ENCODE data around the gene GXYLT2.

Gene GXYLT2

GRCh38 chr3:72990701-72991395 is 103.0 kb downstream of the GXYLT2 start:
- H2AFZ ChIP-seq (ENCODE audit: low read length) = no peak overlapping the region
- no peaks in the 10 kb centered on the region for H4K20me1 ChIP-seq (ENCODE audit: insufficient read depth, low read length)
- H3K27me3 ChIP-seq (replicated peaks; ENCODE audit: insufficient read depth, low read length) = no peaks in the 10 kb centered on the region
- H3K36me3 ChIP-seq (replicated peaks; ENCODE audit: insufficient read depth, low read length) = no peaks in the 10 kb centered on the region
- DNase-seq = no peak
- no peaks in the 10 kb centered on the region for H3K9me2 ChIP-seq (replicated peaks; ENCODE audit: insufficient read depth, low read length)
- H3K4me1 ChIP-seq (ENCODE audit: low read length) = no peaks in the 10 kb centered on the region
- H3K79me2 ChIP-seq (ENCODE audit: low read length) = no peaks in the 10 kb centered on the region
- no peak overlapping the region for H3K4me2 ChIP-seq (ENCODE audit: low read depth, low read length)
- H3K9me3 ChIP-seq (replicated peaks; ENCODE audit: insufficient read depth, low read length) = no peaks in the 10 kb centered on the region
- no peaks in the 10 kb centered on the region for H3F3A ChIP-seq (ENCODE audit: insufficient read depth, low read length)
- H3K27ac ChIP-seq (ENCODE audit: low read length) = no peak overlapping the region
- no peak overlapping the region for H3K9ac ChIP-seq (ENCODE audit: low read length)
- no peak for TF ChIP-seq EZH2 (optimal IDR thresholded peaks at IDR 0.05; ENCODE audit: low read depth, low read length)
- no peak for TF ChIP-seq CTCF (IDR thresholded peaks at IDR 0.05; ENCODE audit: low read length)
- no peak for TF ChIP-seq EZH2phosphoT487 (IDR thresholded peaks at IDR 0.05; ENCODE audit: low read length)
- H3K4me3 ChIP-seq (ENCODE audit: low read length) = no peak overlapping the region

- H3F3A ChIP-seq (ENCODE audit: insufficient read depth, low read length) = no peaks in the 10 kb centered on the region
- no peaks in the 10 kb centered on the region for H3K27me3 ChIP-seq (replicated peaks; ENCODE audit: insufficient read depth, low read length)
- H3K4me2 ChIP-seq (ENCODE audit: low read depth, low read length) = no peak overlapping the region
- H4K20me1 ChIP-seq (ENCODE audit: insufficient read depth, low read length) = no peaks in the 10 kb centered on the region
- no peaks in the 10 kb centered on the region for H3K9me3 ChIP-seq (replicated peaks; ENCODE audit: insufficient read depth, low read length)
- no peak overlapping the region for H3K4me3 ChIP-seq (ENCODE audit: low read length)
- no peaks in the 10 kb centered on the region for H3K9me2 ChIP-seq (replicated peaks; ENCODE audit: insufficient read depth, low read length)
- DNase-seq = no peak
- 0 out of 2 replicates have a peak, but pooled peaks cover 3% of the 10 kb centered on the region for H3K4me1 ChIP-seq (ENCODE audit: low read length)
- no peaks in the 10 kb centered on the region for H3K36me3 ChIP-seq (replicated peaks; ENCODE audit: insufficient read depth, low read length)
- TF ChIP-seq EZH2 (optimal IDR thresholded peaks at IDR 0.05; ENCODE audit: low read depth, low read length) (no peak), CTCF (IDR thresholded peaks at IDR 0.05; ENCODE audit: low read length) (no peak), EZH2phosphoT487 (IDR thresholded peaks at IDR 0.05; ENCODE audit: low read length) (no peak)
- H3K79me2 ChIP-seq (ENCODE audit: low read length) = no peaks in the 10 kb centered on the region
- no peak overlapping the region for H3K27ac ChIP-seq (ENCODE audit: low read length)
- no peak overlapping the region for H3K9ac ChIP-seq (ENCODE audit: low read length)
- no peak overlapping the region for H2AFZ ChIP-seq (ENCODE audit: low read length)
These were observed 103.7 kb downstream of the GXYLT2 start for GRCh38 chr3:72991522-72991921.

GRCh38 chr3:72993391-72993790 is 105.5 kb downstream of the GXYLT2 start:
- H2AFZ ChIP-seq (ENCODE audit: low read length) = no peak overlapping the region
- TF ChIP-seq EZH2phosphoT487 (IDR thresholded peaks at IDR 0.05; ENCODE audit: low read length) = no peak
- peak; percentile 4; the same call in 1 of the 2 replicates for TF ChIP-seq CTCF (IDR thresholded peaks at IDR 0.05; ENCODE audit: low read length)
- H3K4me2 ChIP-seq (ENCODE audit: low read depth, low read length) = no peak overlapping the region

More at GRCh38 chr3:72993391-72993790, 105.5 kb downstream of the GXYLT2 start:
- Histone ChIP-seq H3K27ac (ENCODE audit: low read length) (no peak overlapping the region), H3K4me3 (ENCODE audit: low read length) (no peak overlapping the region), H3K9me2 (replicated peaks; ENCODE audit: insufficient read depth, low read length) (no peaks in the 10 kb centered on the region), H3K27me3 (replicated peaks; ENCODE audit: insufficient read depth, low read length) (no peaks in the 10 kb centered on the region), H3K4me1 (ENCODE audit: low read length) (0 out of 2 replicates have a peak, but pooled peaks cover 3% of the 10 kb centered on the region), H4K20me1 (ENCODE audit: insufficient read depth, low read length) (0 out of 2 replicates have a peak, but pooled peaks cover 5% of the 10 kb centered on the region), H3K9me3 (replicated peaks; ENCODE audit: insufficient read depth, low read length) (no peaks in the 10 kb centered on the region), H3K9ac (ENCODE audit: low read length) (no peak overlapping the region), H3K36me3 (replicated peaks; ENCODE audit: insufficient read depth, low read length) (no peaks in the 10 kb centered on the region), H3K79me2 (ENCODE audit: low read length) (peaks cover 15% of the 10 kb centered on the region), H3F3A (ENCODE audit: insufficient read depth, low read length) (peaks cover 11% of the 10 kb centered on the region)
- no peak for DNase-seq
